ENCODE measurements around the gene USP3. TPM values are rescaled to one million over a fixed set of nuclear protein-coding genes. Genes with fewer than 3 reads are reported as not detected.

The USP3 gene
- total RNA-seq, 1 donor from 2014 or later: 64.2 TPM

GRCh38 chr15:63572749-63573464 is 68.5 kb downstream of the USP3 start:
- Histone ChIP-seq H2AFZ (replicated peaks) (no peak overlapping the region), H3K4me1 (no peaks in the 10 kb centered on the region), H3K27ac (no peak overlapping the region), H3K27me3 (no peaks in the 10 kb centered on the region), H3K9me3 (ENCODE audit: low read depth) (no peaks in the 10 kb centered on the region), H3K36me3 (peaks cover 6% of the 10 kb centered on the region), H3K4me2 (no peak overlapping the region), H3F3A (ENCODE audit: low read depth) (no peaks in the 10 kb centered on the region), H3K4me3 (no peak overlapping the region), H3K79me2 (ENCODE audit: low read depth) (no peaks in the 10 kb centered on the region), H3K9ac (no peak overlapping the region), H4K20me1 (ENCODE audit: low read depth) (no peaks in the 10 kb centered on the region)
- no peaks in the 10 kb centered on the region for H3K4me1 Mint-ChIP-seq
- H3K36me3 Mint-ChIP-seq: peaks cover 13% of the 10 kb centered on the region
- no peak for DNase-seq (ENCODE audit: low spot score)
- H3K9me3 Mint-ChIP-seq: no peaks in the 10 kb centered on the region
- H3K4me3 Mint-ChIP-seq: no peak overlapping the region
- H3K27ac Mint-ChIP-seq: no peak overlapping the region
- TF ChIP-seq EZH2 (IDR thresholded peaks at IDR 0.05) (no peak), EZH2phosphoT487 (IDR thresholded peaks at IDR 0.05) (no peak)
- TF ChIP-seq, protein P1, sequence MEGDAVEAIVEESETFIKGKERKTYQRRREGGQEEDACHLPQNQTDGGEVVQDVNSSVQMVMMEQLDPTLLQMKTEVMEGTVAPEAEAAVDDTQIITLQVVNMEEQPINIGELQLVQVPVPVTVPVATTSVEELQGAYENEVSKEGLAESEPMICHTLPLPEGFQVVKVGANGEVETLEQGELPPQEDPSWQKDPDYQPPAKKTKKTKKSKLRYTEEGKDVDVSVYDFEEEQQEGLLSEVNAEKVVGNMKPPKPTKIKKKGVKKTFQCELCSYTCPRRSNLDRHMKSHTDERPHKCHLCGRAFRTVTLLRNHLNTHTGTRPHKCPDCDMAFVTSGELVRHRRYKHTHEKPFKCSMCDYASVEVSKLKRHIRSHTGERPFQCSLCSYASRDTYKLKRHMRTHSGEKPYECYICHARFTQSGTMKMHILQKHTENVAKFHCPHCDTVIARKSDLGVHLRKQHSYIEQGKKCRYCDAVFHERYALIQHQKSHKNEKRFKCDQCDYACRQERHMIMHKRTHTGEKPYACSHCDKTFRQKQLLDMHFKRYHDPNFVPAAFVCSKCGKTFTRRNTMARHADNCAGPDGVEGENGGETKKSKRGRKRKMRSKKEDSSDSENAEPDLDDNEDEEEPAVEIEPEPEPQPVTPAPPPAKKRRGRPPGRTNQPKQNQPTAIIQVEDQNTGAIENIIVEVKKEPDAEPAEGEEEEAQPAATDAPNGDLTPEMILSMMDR (IDR thresholded peaks at IDR 0.05): no peak
- no peaks in the 10 kb centered on the region for H3K27me3 Mint-ChIP-seq (ENCODE audit: insufficient read depth, low read depth)

GRCh38 chr15:63573533-63573932 is 69.1 kb downstream of the USP3 start:
- Histone ChIP-seq H3K9me3 (ENCODE audit: low read depth) (no peaks in the 10 kb centered on the region), H3K4me1 (no peaks in the 10 kb centered on the region), H3K4me2 (no peak overlapping the region), H3F3A (ENCODE audit: low read depth) (no peaks in the 10 kb centered on the region), H3K4me3 (no peak overlapping the region), H2AFZ (replicated peaks) (no peak overlapping the region), H3K9ac (no peak overlapping the region), H3K79me2 (ENCODE audit: low read depth) (no peaks in the 10 kb centered on the region), H3K27ac (no peak overlapping the region), H3K27me3 (no peaks in the 10 kb centered on the region), H3K36me3 (peaks cover 6% of the 10 kb centered on the region), H4K20me1 (ENCODE audit: low read depth) (no peaks in the 10 kb centered on the region)
- Mint-ChIP-seq H3K4me1 (no peaks in the 10 kb centered on the region), H3K36me3 (peaks cover 11% of the 10 kb centered on the region), H3K27ac (no peak overlapping the region), H3K27me3 (ENCODE audit: insufficient read depth, low read depth) (no peaks in the 10 kb centered on the region), H3K9me3 (no peaks in the 10 kb centered on the region), H3K4me3 (no peak overlapping the region)
- DNase-seq (ENCODE audit: low spot score): no peak
- TF ChIP-seq EZH2 (IDR thresholded peaks at IDR 0.05) (no peak), EZH2phosphoT487 (IDR thresholded peaks at IDR 0.05) (no peak)
- TF ChIP-seq, protein P1 (IDR thresholded peaks at IDR 0.05): no peak

- Mint-ChIP-seq H3K36me3 (peaks cover 8% of the 10 kb centered on the region), H3K9me3 (no peaks in the 10 kb centered on the region), H3K27ac (no peak overlapping the region), H3K27me3 (ENCODE audit: insufficient read depth, low read depth) (no peaks in the 10 kb centered on the region), H3K4me3 (no peak overlapping the region), H3K4me1 (no peaks in the 10 kb centered on the region)
- Histone ChIP-seq H3K4me3 (no peak overlapping the region), H3K4me1 (no peaks in the 10 kb centered on the region), H2AFZ (replicated peaks) (no peak overlapping the region), H3K9me3 (ENCODE audit: low read depth) (no peaks in the 10 kb centered on the region), H4K20me1 (ENCODE audit: low read depth) (no peaks in the 10 kb centered on the region), H3K79me2 (ENCODE audit: low read depth) (no peaks in the 10 kb centered on the region), H3K9ac (no peak overlapping the region), H3K36me3 (peaks cover 9% of the 10 kb centered on the region), H3K27ac (no peak overlapping the region), H3K4me2 (no peak overlapping the region), H3K27me3 (no peaks in the 10 kb centered on the region), H3F3A (ENCODE audit: low read depth) (peaks cover 3% of the 10 kb centered on the region)
- TF ChIP-seq EZH2phosphoT487 (IDR thresholded peaks at IDR 0.05): no peak
- no peak for TF ChIP-seq EZH2 (IDR thresholded peaks at IDR 0.05)
- TF ChIP-seq, protein P1 (IDR thresholded peaks at IDR 0.05): no peak
- no peak for DNase-seq (ENCODE audit: low spot score)
Observed at GRCh38 chr15:63575312-63575711, 70.9 kb downstream of the USP3 start.
